Tibial nerve (tissue), 4 donors: ENCODE data around the gene MARVELD3. TPM values are rescaled to one million over a fixed set of nuclear protein-coding genes. Genes with fewer than 3 reads are reported as not detected.
"Not testable (repeated sequence)": the region's sequence is repeated elsewhere in the genome, so short reads cannot be mapped to it uniquely, and the experiment has no call there.

Experiments
- DNase-seq, 2 donors: peaks; one replicate each; pipeline ENCODE4 v3.0.0-alpha.2; 2019; ENCODE audit warnings: low spot score in 2 of 2
- H3K27ac ChIP-seq, 4 donors: fragments of 200-600 bp; sonication (generic) in 3 of 4; one replicate each; pipeline ENCODE4 v1.5.1; 2017 to 2019; ENCODE audit warnings: mild to moderate bottlenecking in 1 of 4
- H3K27me3 ChIP-seq, 2 donors: fragments of 200-600 bp; sonication (generic) in 1 of 2; one replicate each; pipeline versions ENCODE4 v1.5.1 to v1.6.0; 2017 to 2019
- H3K36me3 ChIP-seq, 3 donors: fragments of 200-600 bp; sonication (generic); one replicate each; pipeline ENCODE4 v1.5.1; 2018 to 2019
- H3K4me1 ChIP-seq, 4 donors: fragments of 200-600 bp; sonication (generic) in 3 of 4; one replicate each; pipeline ENCODE4 v1.5.1; 2017 to 2019
- H3K4me3 ChIP-seq, 4 donors: fragments of 200-600 bp; sonication (generic) in 3 of 4; one replicate each; pipeline ENCODE4 v1.5.1; 2017 to 2019; ENCODE audit warnings: mild to moderate bottlenecking in 1 of 4, moderate library complexity in 1 of 4
- H3K9me3 ChIP-seq, 4 donors: fragments of 200-600 bp; sonication (generic) in 3 of 4; one replicate each; pipeline ENCODE4 v1.5.1; 2017 to 2019
- CTCF ChIP-seq, 5 experiments: fragments of 200-600 bp in 3 of 5; fragments of 450-650 bp in 2 of 5; sonication (generic) in 3 of 5; IDR thresholded peaks; one replicate each; pipeline ENCODE4 v1.5.1; 2016 to 2019; ENCODE audit warnings: antibody characterized with exemption in 5 of 5, mild to moderate bottlenecking in 3 of 5, moderate library complexity in 2 of 5
- EP300 ChIP-seq, 2 donors: sonication (generic); formaldehyde crosslinking; IDR thresholded peaks; one replicate each; pipeline ENCODE4 v1.6.1; 2017; ENCODE audit warnings: antibody characterized with exemption in 2 of 2, mild to moderate bottlenecking in 1 of 2
- POLR2A ChIP-seq, 2 donors: fragments of 450-650 bp; IDR thresholded peaks; one replicate each; pipeline ENCODE4 v1.6.1; 2017; ENCODE audit warnings: antibody characterized with exemption in 2 of 2, mild to moderate bottlenecking in 2 of 2, moderate library complexity in 2 of 2
- WGBS, 2 donors: methylation state at CpG; one replicate each; pipeline ENCODE4 v1.1.5; 2018; 5-methylcytosine and 5-hydroxymethylcytosine counted together
- total RNA-seq, 4 donors: library from RNA; depleted of rRNA; stranded (reverse); fragments of >200 nt; gene quantifications; one replicate each; pipeline ENCODE4 v1.1.0, GENCODE V29; 2016

The MARVELD3 gene
- total RNA-seq, 4 donors from 2014 or later = 0.60 TPM; not detected in 3

- H3K27ac ChIP-seq = no peak overlapping the region
- 97 to 100% methylated on average over 1 of the region's 1 CpG for WGBS, 2 donors
- no peaks in the 10 kb centered on the region for H3K4me1 ChIP-seq
- no peaks in the 10 kb centered on the region for H3K27me3 ChIP-seq
- DNase-seq = no peak
- H3K9me3 ChIP-seq = no peaks in the 10 kb centered on the region
- TF ChIP-seq CTCF (IDR thresholded peaks at IDR 0.05) (no peak), POLR2A (IDR thresholded peaks at IDR 0.05) (no peak), EP300 (IDR thresholded peaks at IDR 0.05) (no peak)
- no peak overlapping the region for H3K4me3 ChIP-seq
- peaks cover 0 to 95% (median 4%) of the 10 kb centered on the region in 3 donors for H3K36me3 ChIP-seq
Measured at GRCh38 chr16:71673582-71673973, 47.6 kb downstream of the MARVELD3 start.

GRCh38 chr16:71674229-71674628 lies 48.2 kb downstream of the MARVELD3 start:
- Histone ChIP-seq H3K27me3 (no peaks in the 10 kb centered on the region), H3K9me3 (no peaks in the 10 kb centered on the region), H3K4me1 (no peaks in the 10 kb centered on the region), H3K4me3 (no peak overlapping the region), H3K27ac (no peak overlapping the region), H3K36me3 (peaks cover 0 to 95% (median 4%) of the 10 kb centered on the region in 3 donors)
- DNase-seq = no peak
- no peak for TF ChIP-seq POLR2A (IDR thresholded peaks at IDR 0.05)
- no peak for TF ChIP-seq EP300 (IDR thresholded peaks at IDR 0.05)
- no peak for TF ChIP-seq CTCF (IDR thresholded peaks at IDR 0.05)
- WGBS, 2 donors = 94 to 100% methylated on average over 2 of the region's 2 CpGs

GRCh38 chr16:71675380-71675779 lies 49.4 kb downstream of the MARVELD3 start:
- no peak for DNase-seq
- Histone ChIP-seq H3K27me3 (no peaks in the 10 kb centered on the region), H3K27ac (no peak overlapping the region), H3K36me3 (peaks cover 0 to 95% (median 4%) of the 10 kb centered on the region in 3 donors), H3K9me3 (no peaks in the 10 kb centered on the region), H3K4me1 (no peaks in the 10 kb centered on the region), H3K4me3 (no peak overlapping the region)
- TF ChIP-seq CTCF (IDR thresholded peaks at IDR 0.05) (no peak), EP300 (IDR thresholded peaks at IDR 0.05) (no peak), POLR2A (IDR thresholded peaks at IDR 0.05) (no peak)
- 93 to 95% methylated on average over 3 of the region's 3 CpGs for WGBS, 2 donors

- TF ChIP-seq POLR2A (IDR thresholded peaks at IDR 0.05) (no peak), CTCF (IDR thresholded peaks at IDR 0.05) (no peak), EP300 (IDR thresholded peaks at IDR 0.05) (no peak)
- WGBS, 2 donors = 69 to 70% methylated on average over 5 of the region's 5 CpGs
- Histone ChIP-seq H3K4me3 (no peak overlapping the region), H3K27ac (no peak overlapping the region), H3K27me3 (no peaks in the 10 kb centered on the region), H3K36me3 (peaks cover 0 to 95% (median 4%) of the 10 kb centered on the region in 3 donors), H3K4me1 (no peaks in the 10 kb centered on the region), H3K9me3 (no peaks in the 10 kb centered on the region)
- no peak for DNase-seq
Measured at GRCh38 chr16:71676236-71676635, 50.3 kb downstream of the MARVELD3 start.

GRCh38 chr16:71681360-71681759 lies 55.4 kb downstream of the MARVELD3 start:
- 86 to 89% methylated on average over 2 of the region's 2 CpGs for WGBS, 2 donors
- TF ChIP-seq CTCF (IDR thresholded peaks at IDR 0.05) = no peak
- no peak for TF ChIP-seq POLR2A (IDR thresholded peaks at IDR 0.05)
- TF ChIP-seq EP300 (IDR thresholded peaks at IDR 0.05) = no peak
- peaks cover 0 to 89% (median 0%) of the 10 kb centered on the region in 3 donors for H3K36me3 ChIP-seq
- H3K4me1 ChIP-seq = no peaks in the 10 kb centered on the region
- no peak overlapping the region for H3K4me3 ChIP-seq
- H3K9me3 ChIP-seq = no peaks in the 10 kb centered on the region
- H3K27me3 ChIP-seq = no peaks in the 10 kb centered on the region
- no peak overlapping the region for H3K27ac ChIP-seq
- DNase-seq = no peak

- not testable (repeated sequence) for H3K27ac ChIP-seq, H3K9me3 ChIP-seq, H3K27me3 ChIP-seq, DNase-seq, H3K4me3 ChIP-seq, H3K4me1 ChIP-seq
- peaks cover 0 to 74% (median 0%) of the 10 kb centered on the region in 3 donors for H3K36me3 ChIP-seq
- 97 to 98% methylated on average over 12 of the region's 12 CpGs for WGBS, 2 donors
Measured at GRCh38 chr16:71684280-71684679, 58.3 kb downstream of the MARVELD3 start.
